ENCODE data around the gene RABGEF1.
"Not testable (repeated sequence)": the region's sequence is repeated elsewhere in the genome, so short reads cannot be mapped to it uniquely, and the experiment has no call there.

Gene RABGEF1

DNA sequence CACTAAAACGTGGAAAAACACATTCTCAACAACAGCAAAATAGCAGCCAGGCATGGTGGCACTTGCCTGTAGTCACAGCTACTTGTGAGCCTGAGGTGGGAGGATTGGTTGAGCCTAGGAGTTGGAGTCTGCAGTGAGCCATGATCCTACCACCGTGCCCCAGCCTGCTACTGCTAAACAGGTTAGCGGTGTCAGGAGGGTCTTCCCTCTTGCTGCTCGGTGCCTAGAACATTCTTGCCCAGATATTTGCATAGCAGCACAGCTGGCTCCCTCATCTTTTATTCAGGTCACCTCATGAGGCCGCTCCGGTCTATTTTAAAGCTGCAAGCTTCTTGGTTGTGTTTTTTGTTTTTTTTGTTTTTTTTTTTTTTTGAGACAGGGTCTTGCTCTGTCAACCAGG, 2.9 kb upstream of the RABGEF1 start:
- Histone ChIP-seq H3K4me3 (ENCODE audit: low read length) (no peak overlapping the region), H3K9ac (ENCODE audit: low read length) (no peak overlapping the region), H3K4me1 (ENCODE audit: control insufficient read depth, insufficient read depth, low read length) (peaks cover 4% of the 10 kb centered on the region), H3K27ac (ENCODE audit: low read depth, low read length) (no peak overlapping the region), H3K27me3 (ENCODE audit: control insufficient read depth, insufficient read depth, low read length) (no peaks in the 10 kb centered on the region), H3K36me3 (ENCODE audit: control insufficient read depth, insufficient read depth, low read length) (no peaks in the 10 kb centered on the region)

DNA sequence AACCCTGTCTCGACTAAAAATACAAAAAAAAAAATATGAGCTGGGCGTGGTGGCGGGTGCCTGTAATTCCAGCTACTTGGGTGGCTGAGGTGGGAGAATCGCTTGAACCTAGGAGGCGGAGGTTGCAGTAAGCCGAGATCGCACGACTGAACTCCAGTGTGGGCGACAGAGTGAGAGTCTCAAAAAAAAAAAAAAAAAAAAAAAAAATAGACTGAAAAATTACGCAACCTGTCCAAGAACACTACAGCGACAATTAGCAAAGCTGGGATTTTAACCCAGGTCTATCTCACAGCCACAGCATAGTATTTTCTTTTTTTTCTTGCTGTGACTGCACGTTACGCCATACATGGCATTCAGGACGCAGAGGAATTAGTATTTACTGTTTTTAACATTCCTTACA, 1.1 kb upstream of the RABGEF1 start:
- Histone ChIP-seq H3K9ac (ENCODE audit: low read length) (no peak overlapping the region), H3K27ac (ENCODE audit: low read depth, low read length) (no peak overlapping the region), H3K4me1 (ENCODE audit: control insufficient read depth, insufficient read depth, low read length) (peaks cover 4% of the 10 kb centered on the region), H3K36me3 (ENCODE audit: control insufficient read depth, insufficient read depth, low read length) (no peaks in the 10 kb centered on the region), H3K27me3 (ENCODE audit: control insufficient read depth, insufficient read depth, low read length) (no peaks in the 10 kb centered on the region), H3K4me3 (ENCODE audit: low read length) (peak overlapping the region; percentile 95)

DNA sequence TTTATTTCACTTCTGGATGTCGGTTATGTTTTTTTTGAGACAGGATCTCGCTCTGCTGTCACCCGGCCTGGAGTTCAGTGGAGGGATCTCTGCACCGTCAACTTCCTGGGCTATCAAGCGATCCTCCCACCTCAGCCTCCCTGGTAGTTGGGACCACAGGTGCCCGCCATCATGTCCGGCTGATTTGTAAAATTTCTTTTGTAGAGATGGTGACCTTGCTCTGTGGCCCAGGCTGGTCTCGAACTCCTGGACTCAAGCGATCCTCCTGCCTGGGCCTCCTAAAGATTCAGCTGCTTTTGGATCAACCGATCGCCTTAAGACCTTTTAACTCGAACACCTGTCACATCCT, 606 bp upstream of the RABGEF1 start:
- peak overlapping the region; percentile 87 for H3K9ac ChIP-seq (ENCODE audit: low read length)
- H3K4me3 ChIP-seq (ENCODE audit: low read length) = peak overlapping the region; percentile 95
- no peaks in the 10 kb centered on the region for H3K27me3 ChIP-seq (ENCODE audit: control insufficient read depth, insufficient read depth, low read length)
- no peaks in the 10 kb centered on the region for H3K36me3 ChIP-seq (ENCODE audit: control insufficient read depth, insufficient read depth, low read length)
- H3K27ac ChIP-seq (ENCODE audit: low read depth, low read length) = peak overlapping the region; percentile 98
- peaks cover 4% of the 10 kb centered on the region for H3K4me1 ChIP-seq (ENCODE audit: control insufficient read depth, insufficient read depth, low read length)

DNA sequence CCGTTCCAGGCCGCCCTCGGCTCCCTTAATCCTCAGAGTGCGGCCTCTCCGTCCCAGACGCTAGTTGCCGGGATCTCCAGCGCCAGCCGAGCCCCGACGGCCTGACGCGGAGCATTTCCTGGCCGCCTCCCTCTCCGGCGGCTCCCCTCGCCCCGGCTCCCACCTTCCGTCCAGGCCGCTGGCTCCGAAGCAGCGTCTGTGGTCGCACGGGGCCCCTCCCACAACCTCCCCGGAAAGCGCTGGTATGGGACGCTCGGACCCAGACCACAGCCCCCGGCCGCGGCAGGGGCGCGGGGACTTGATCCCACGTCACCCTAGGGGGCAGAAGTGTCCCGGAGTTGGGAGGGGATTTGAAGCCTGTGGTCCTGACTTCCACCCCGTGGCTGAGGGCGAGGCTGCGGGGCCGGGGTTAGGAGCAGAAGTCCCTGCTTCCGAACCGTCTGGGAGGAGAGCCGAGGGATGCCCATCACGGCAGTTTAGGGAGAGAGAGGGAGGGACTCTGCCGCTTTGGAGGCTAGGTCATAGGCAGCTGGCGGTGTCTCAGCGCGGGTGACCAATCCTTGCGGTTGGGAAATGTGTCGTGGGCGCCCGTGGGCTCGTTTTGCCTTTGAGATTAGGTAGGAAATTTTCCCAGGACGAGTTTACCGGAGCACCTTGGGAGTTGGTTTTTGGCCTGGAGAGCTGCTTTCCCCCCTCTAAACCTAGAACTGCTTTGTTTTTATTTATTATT, 612 bp downstream of the RABGEF1 start:
- Histone ChIP-seq H3K4me3 (ENCODE audit: low read length) (peak overlapping the region; percentile 95), H3K9ac (ENCODE audit: low read length) (peak overlapping the region; percentile 93), H3K27ac (ENCODE audit: low read depth, low read length) (peak overlapping the region; percentile 98)
- not testable (repeated sequence) for H3K4me1 ChIP-seq (ENCODE audit: control insufficient read depth, insufficient read depth, low read length); H3K27me3 ChIP-seq (ENCODE audit: control insufficient read depth, insufficient read depth, low read length); H3K36me3 ChIP-seq (ENCODE audit: control insufficient read depth, insufficient read depth, low read length)

DNA sequence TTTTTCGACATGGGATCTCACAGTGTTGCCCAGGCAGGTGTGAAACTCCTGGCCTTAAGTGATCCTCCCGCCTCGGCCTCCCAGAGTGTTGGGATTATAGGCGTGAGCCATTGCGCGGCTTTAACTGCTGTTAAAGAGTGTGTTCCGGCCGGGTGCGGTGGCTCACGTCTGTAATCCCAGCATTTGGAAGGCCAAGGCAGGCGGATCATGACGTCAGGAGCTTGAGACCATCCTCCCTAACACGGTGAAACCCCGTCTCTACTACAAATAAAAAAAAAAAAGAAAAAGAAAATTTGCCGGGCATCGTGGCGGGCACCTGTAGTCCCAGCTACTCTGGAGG, 1.1 kb downstream of the RABGEF1 start:
- Histone ChIP-seq H3K27me3 (ENCODE audit: control insufficient read depth, insufficient read depth, low read length) (no peaks in the 10 kb centered on the region), H3K36me3 (ENCODE audit: control insufficient read depth, insufficient read depth, low read length) (no peaks in the 10 kb centered on the region), H3K9ac (ENCODE audit: low read length) (no peak overlapping the region), H3K4me1 (ENCODE audit: control insufficient read depth, insufficient read depth, low read length) (peaks cover 4% of the 10 kb centered on the region), H3K4me3 (ENCODE audit: low read length) (peak overlapping the region; percentile 95), H3K27ac (ENCODE audit: low read depth, low read length) (peak overlapping the region; percentile 98)

DNA sequence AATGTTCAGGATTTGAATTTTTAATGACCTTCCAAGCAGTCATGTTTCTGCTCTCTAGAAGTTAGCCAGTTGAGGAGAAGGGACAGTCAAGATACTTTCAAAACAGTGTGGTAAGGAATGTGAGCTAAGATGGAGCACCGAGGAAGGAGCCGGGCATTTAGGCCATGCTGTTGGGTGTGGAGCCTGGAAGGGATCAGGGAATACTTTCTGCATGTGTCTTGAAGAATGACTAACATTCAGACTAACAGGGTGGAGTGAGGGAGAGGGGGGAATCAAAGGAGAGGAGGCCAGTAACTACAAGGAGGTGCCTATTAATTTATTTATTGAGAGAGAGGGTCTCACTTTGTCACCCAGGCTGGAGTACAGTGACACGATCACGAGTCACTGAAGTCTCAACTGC, 1.8 kb downstream of the RABGEF1 start:
- not testable (repeated sequence) for H3K27ac ChIP-seq (ENCODE audit: low read depth, low read length); H3K36me3 ChIP-seq (ENCODE audit: control insufficient read depth, insufficient read depth, low read length); H3K9ac ChIP-seq (ENCODE audit: low read length); H3K27me3 ChIP-seq (ENCODE audit: control insufficient read depth, insufficient read depth, low read length); H3K4me1 ChIP-seq (ENCODE audit: control insufficient read depth, insufficient read depth, low read length); H3K4me3 ChIP-seq (ENCODE audit: low read length)

DNA sequence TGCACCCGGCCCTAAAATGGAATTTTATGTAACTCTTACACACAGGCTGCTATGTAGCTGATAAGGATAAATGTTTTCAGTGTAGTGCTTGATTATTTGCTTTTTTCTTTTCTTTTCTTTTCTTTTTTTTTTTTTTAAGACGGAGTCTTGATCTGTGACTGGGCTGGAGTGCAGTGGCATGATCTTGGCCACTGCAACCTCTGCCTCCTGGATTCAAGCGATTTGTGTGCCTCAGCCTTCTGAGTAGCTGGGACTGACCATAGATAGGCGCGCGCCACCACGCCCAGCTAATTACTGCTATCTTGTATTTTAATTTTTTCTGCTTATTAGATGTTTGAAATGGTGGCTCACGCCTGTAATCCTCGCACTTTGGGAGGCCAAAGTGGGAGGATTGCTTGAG, 3.4 kb downstream of the RABGEF1 start:
- H3K4me3 ChIP-seq (ENCODE audit: low read length) = no peak overlapping the region
- no peak overlapping the region for H3K27ac ChIP-seq (ENCODE audit: low read depth, low read length)
- no peaks in the 10 kb centered on the region for H3K36me3 ChIP-seq (ENCODE audit: control insufficient read depth, insufficient read depth, low read length)
- H3K9ac ChIP-seq (ENCODE audit: low read length) = no peak overlapping the region
- H3K27me3 ChIP-seq (ENCODE audit: control insufficient read depth, insufficient read depth, low read length) = no peaks in the 10 kb centered on the region
- H3K4me1 ChIP-seq (ENCODE audit: control insufficient read depth, insufficient read depth, low read length) = peaks cover 8% of the 10 kb centered on the region

DNA sequence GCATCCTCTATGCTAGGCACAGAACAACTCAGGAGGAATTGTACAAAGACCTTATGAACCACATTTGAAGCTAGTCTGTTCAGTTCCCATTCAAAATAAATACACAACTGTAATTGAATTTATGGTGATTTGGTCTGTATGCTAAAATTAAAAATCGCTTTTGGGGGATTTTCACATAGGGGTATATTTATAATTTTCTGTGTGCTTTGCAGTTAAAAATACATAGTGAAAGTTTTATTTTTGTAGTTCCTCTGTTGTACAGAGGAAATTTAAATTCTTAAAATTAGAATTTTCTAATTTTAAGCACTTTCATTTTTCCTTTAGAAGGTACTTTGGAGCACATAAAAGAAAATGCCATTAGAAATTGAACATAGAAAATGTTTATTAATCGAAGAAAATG, 6.9 kb downstream of the RABGEF1 start:
- Histone ChIP-seq H3K4me3 (ENCODE audit: low read length) (no peak overlapping the region), H3K9ac (ENCODE audit: low read length) (no peak overlapping the region), H3K27ac (ENCODE audit: low read depth, low read length) (no peak overlapping the region), H3K4me1 (ENCODE audit: control insufficient read depth, insufficient read depth, low read length) (peaks cover 8% of the 10 kb centered on the region), H3K36me3 (ENCODE audit: control insufficient read depth, insufficient read depth, low read length) (no peaks in the 10 kb centered on the region), H3K27me3 (ENCODE audit: control insufficient read depth, insufficient read depth, low read length) (no peaks in the 10 kb centered on the region)

DNA sequence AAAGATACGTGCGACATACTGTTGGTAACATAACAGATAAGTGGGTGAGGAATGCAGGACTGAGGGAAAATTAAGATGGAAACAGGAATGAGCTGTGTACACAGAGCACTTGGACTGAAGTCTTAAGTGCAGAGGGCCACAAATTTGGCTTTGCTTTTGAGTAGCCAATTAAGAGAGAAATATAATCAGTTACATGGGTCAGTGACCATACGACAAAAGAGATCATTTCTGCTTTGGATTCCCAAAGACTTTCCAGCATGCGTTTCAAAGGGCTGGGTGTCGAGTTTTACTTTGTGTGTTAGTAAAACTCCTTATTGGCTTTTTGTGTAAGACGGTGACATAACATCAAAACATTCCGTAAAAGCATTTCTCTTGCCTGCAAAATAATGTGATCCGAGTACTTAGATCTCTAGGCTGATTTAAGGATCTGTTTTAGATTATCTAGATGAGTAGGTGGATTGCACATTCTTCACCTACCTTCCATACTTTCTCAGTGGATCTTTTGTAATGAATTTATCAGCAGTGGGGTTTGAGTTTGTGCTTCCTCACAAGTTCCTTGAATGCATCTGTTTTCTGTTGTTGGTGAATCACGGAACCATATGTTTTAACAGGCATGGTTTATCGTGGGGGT, 7.5 kb downstream of the RABGEF1 start:
- Histone ChIP-seq H3K27me3 (ENCODE audit: control insufficient read depth, insufficient read depth, low read length) (no peaks in the 10 kb centered on the region), H3K36me3 (ENCODE audit: control insufficient read depth, insufficient read depth, low read length) (no peaks in the 10 kb centered on the region), H3K27ac (ENCODE audit: low read depth, low read length) (no peak overlapping the region), H3K4me3 (ENCODE audit: low read length) (no peak overlapping the region), H3K4me1 (ENCODE audit: control insufficient read depth, insufficient read depth, low read length) (peaks cover 8% of the 10 kb centered on the region), H3K9ac (ENCODE audit: low read length) (no peak overlapping the region)

DNA sequence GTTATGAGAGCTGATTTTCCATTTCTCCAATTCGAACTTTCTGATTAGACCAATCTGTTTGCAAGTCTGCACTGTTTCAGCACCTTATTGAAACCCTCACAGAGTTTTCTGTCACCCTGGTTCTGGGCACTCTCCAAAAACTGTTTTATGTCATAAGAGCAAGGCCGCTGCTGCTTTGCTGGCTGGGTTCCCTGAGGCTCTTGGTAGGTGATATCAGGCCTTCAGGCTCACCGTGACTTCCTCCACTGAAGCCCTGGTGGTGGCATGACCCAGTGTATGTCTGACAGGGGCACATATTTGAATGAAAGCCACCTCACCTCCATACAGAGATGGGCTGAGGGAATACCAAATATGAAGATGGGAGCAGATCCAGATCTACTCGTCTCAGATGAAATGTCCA, 8.3 kb downstream of the RABGEF1 start:
- no peak overlapping the region for H3K4me3 ChIP-seq (ENCODE audit: low read length)
- H3K36me3 ChIP-seq (ENCODE audit: control insufficient read depth, insufficient read depth, low read length) = no peaks in the 10 kb centered on the region
- H3K9ac ChIP-seq (ENCODE audit: low read length) = no peak overlapping the region
- no peaks in the 10 kb centered on the region for H3K27me3 ChIP-seq (ENCODE audit: control insufficient read depth, insufficient read depth, low read length)
- peaks cover 8% of the 10 kb centered on the region for H3K4me1 ChIP-seq (ENCODE audit: control insufficient read depth, insufficient read depth, low read length)
- H3K27ac ChIP-seq (ENCODE audit: low read depth, low read length) = peak overlapping the region; percentile 43

DNA sequence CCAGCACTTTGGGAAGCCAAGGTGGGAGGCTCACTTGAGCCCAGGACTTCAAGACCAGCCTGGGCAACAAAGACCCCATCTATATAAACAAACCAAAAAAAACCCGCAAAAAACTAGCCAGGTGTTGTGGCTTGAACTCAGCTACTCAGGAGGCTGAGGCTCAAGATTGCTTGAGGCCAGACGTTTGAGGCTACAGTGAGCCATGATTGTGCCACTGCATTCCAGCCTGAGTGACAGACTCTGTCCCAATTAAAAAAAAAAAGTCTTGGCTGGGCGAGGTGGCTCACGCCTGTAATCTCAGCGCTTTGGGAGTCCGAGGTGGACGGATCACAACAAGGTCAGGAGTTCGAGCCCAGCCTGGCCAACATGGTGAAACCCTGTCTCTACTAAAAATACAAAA, 11.4 kb downstream of the RABGEF1 start:
- no peak overlapping the region for H3K4me3 ChIP-seq (ENCODE audit: low read length)
- no peaks in the 10 kb centered on the region for H3K36me3 ChIP-seq (ENCODE audit: control insufficient read depth, insufficient read depth, low read length)

DNA sequence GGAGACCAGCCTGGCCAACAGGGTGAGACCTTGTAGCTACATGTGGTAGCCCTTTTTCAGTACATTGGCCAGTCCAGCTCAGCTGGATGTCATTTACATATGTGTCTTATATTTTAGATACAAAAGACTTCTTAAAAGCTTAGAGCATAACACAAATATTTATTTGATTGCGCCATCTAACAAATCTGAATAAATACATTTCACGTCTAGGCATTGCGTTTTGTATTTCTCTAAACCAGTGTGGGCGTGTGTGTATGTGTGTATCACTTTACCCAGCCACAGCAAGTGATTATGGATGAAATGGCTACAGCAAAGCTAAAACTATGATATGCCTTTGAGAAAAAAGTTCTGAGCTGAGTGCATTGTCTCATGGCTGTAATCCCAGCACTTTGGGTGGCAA, 14.0 kb downstream of the RABGEF1 start:
- Histone ChIP-seq H3K27me3 (ENCODE audit: control insufficient read depth, insufficient read depth, low read length) (no peaks in the 10 kb centered on the region), H3K4me1 (ENCODE audit: control insufficient read depth, insufficient read depth, low read length) (no peaks in the 10 kb centered on the region), H3K27ac (ENCODE audit: low read depth, low read length) (no peak overlapping the region), H3K4me3 (ENCODE audit: low read length) (no peak overlapping the region), H3K9ac (ENCODE audit: low read length) (no peak overlapping the region), H3K36me3 (ENCODE audit: control insufficient read depth, insufficient read depth, low read length) (no peaks in the 10 kb centered on the region)

More for the DNA sequence above, 11.4 kb downstream of the RABGEF1 start:
- H3K27ac ChIP-seq (ENCODE audit: low read depth, low read length) = no peak overlapping the region
- peaks cover 8% of the 10 kb centered on the region for H3K4me1 ChIP-seq (ENCODE audit: control insufficient read depth, insufficient read depth, low read length)
- H3K27me3 ChIP-seq (ENCODE audit: control insufficient read depth, insufficient read depth, low read length) = no peaks in the 10 kb centered on the region
- H3K9ac ChIP-seq (ENCODE audit: low read length) = no peak overlapping the region

DNA sequence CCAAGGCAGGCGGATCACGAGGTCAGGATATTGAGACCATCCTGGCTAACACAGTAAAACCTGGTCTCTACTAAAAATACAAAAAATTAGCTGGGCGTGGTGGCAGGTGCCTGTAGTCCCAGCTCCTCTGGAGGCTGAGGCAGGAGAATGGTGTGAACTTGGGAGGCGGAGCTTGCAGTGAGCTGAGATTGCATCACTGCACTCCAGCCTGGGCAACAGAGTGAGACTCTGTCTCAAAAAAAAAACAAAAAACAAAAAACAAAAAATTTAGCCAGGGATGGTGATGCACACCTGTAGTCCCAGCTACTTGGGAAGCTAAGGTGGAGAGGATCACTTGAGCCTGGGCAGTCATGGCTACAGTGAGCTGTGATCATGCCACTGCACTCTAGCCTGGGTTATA, 14.5 kb downstream of the RABGEF1 start:
- not testable (repeated sequence) for H3K9ac ChIP-seq (ENCODE audit: low read length); H3K27me3 ChIP-seq (ENCODE audit: control insufficient read depth, insufficient read depth, low read length); H3K4me1 ChIP-seq (ENCODE audit: control insufficient read depth, insufficient read depth, low read length); H3K4me3 ChIP-seq (ENCODE audit: low read length); H3K27ac ChIP-seq (ENCODE audit: low read depth, low read length); H3K36me3 ChIP-seq (ENCODE audit: control insufficient read depth, insufficient read depth, low read length)
